ENCODE measurements around the gene FLT1. TPM values are rescaled to one million over a fixed set of nuclear protein-coding genes. Genes with fewer than 3 reads are reported as not detected.

FLT1 gene
- total and polyA plus RNA-seq, 9 donors = 5.8 to 31.4 (median 9.9) TPM

GRCh38 chr13:28327373-28328270 is 167.3 kb downstream of the FLT1 start:
- 92 to 94% (median 94%) methylated on average over 14 of the region's 14 CpGs for WGBS, 3 donors
- no peaks in the 10 kb centered on the region for H3K9me3 ChIP-seq
- H3K4me3 ChIP-seq = no peak overlapping the region
- H3K36me3 ChIP-seq = no peaks in the 10 kb centered on the region
- DNase-seq = no peak
- H3K27ac ChIP-seq = no peak overlapping the region
- TF ChIP-seq EP300 (IDR thresholded peaks at IDR 0.05) = no peak
- TF ChIP-seq CTCF (IDR thresholded peaks at IDR 0.05) = no peak
- no peak for TF ChIP-seq POLR2A (IDR thresholded peaks at IDR 0.05)
- H3K4me1 ChIP-seq (ENCODE audit: insufficient read depth) = peaks cover 4% of the 10 kb centered on the region
- intact Hi-C loops (cut with DNase I) = no loop called here
- H3K27me3 ChIP-seq = no peaks in the 10 kb centered on the region

GRCh38 chr13:28326056-28326455 is 168.9 kb downstream of the FLT1 start:
- Histone ChIP-seq H3K4me1 (ENCODE audit: insufficient read depth) (peaks cover 4% of the 10 kb centered on the region), H3K27me3 (no peaks in the 10 kb centered on the region), H3K36me3 (no peaks in the 10 kb centered on the region), H3K27ac (no peak overlapping the region), H3K9me3 (no peaks in the 10 kb centered on the region), H3K4me3 (no peak overlapping the region)
- no peak for DNase-seq
- intact Hi-C loops (cut with DNase I) = no loop called here
- TF ChIP-seq EP300 (IDR thresholded peaks at IDR 0.05) (no peak), POLR2A (IDR thresholded peaks at IDR 0.05) (no peak), CTCF (IDR thresholded peaks at IDR 0.05) (no peak)
- 82 to 88% (median 86%) methylated on average over 2 of the region's 2 CpGs for WGBS, 3 donors

- no peaks in the 10 kb centered on the region for H3K36me3 ChIP-seq
- H3K9me3 ChIP-seq = no peaks in the 10 kb centered on the region
- H3K27ac ChIP-seq = no peak overlapping the region
- TF ChIP-seq CTCF (IDR thresholded peaks at IDR 0.05) (no peak), EP300 (IDR thresholded peaks at IDR 0.05) (no peak), POLR2A (IDR thresholded peaks at IDR 0.05) (no peak)
- H3K4me1 ChIP-seq (ENCODE audit: insufficient read depth) = peaks cover 4% of the 10 kb centered on the region
- intact Hi-C loops (cut with DNase I) = no loop called here
- WGBS, 3 donors = 6 to 14% (median 12%) methylated on average over 2 of the region's 2 CpGs
- H3K27me3 ChIP-seq = no peaks in the 10 kb centered on the region
- H3K4me3 ChIP-seq = no peak overlapping the region
- DNase-seq = no peak
Measured at GRCh38 chr13:28325022-28325421, 169.9 kb downstream of the FLT1 start.

- no peaks in the 10 kb centered on the region for H3K36me3 ChIP-seq
- H3K4me1 ChIP-seq (ENCODE audit: insufficient read depth) = no peaks in the 10 kb centered on the region
- H3K27ac ChIP-seq = no peak overlapping the region
- intact Hi-C loops (cut with DNase I) = no loop called here
- H3K9me3 ChIP-seq = no peaks in the 10 kb centered on the region
- H3K4me3 ChIP-seq = no peak overlapping the region
- H3K27me3 ChIP-seq = no peaks in the 10 kb centered on the region
- TF ChIP-seq CTCF (IDR thresholded peaks at IDR 0.05) (peak in 2 of 3 donors; percentile 12 to 29), EP300 (IDR thresholded peaks at IDR 0.05) (no peak), POLR2A (IDR thresholded peaks at IDR 0.05) (no peak)
- WGBS, 3 donors = 42 to 50% (median 47%) methylated on average over 4 of the region's 4 CpGs
- peak in 1 of 5 donors; percentile 33 for DNase-seq
Measured at GRCh38 chr13:28324181-28324789, 170.6 kb downstream of the FLT1 start.
